ENCODE results near the gene LIX1. TPM values are rescaled to one million over a fixed set of nuclear protein-coding genes. Genes with fewer than 3 reads are reported as not detected.

LIX1 gene
- total and polyA plus RNA-seq, 2 of the 13 experiments (the other 11 are each of a cell fraction or from before 2014, with no cell fraction given), result not detected

- TF ChIP-seq ATAD3A (CRISPR knock-in tag; IDR thresholded peaks at IDR 0.05), result no peak
- TF ChIP-seq ZNF782 (CRISPR knock-in tag; IDR thresholded peaks at IDR 0.05; ENCODE audit: borderline replicate concordance), result no peak; the same call in 1 of the 2 replicates
- no peak; the same call in 1 of the 2 replicates for TF ChIP-seq EED (CRISPR knock-in tag; IDR thresholded peaks at IDR 0.05)
- peak; percentile 71 for TF ChIP-seq ZNF747 (CRISPR knock-in tag; IDR thresholded peaks at IDR 0.05; ENCODE audit: borderline replicate concordance)
- peak; percentile 78; the same call in 1 of the 2 replicates for TF ChIP-seq KIAA2018 (CRISPR knock-in tag; IDR thresholded peaks at IDR 0.05; ENCODE audit: borderline replicate concordance)
- TF ChIP-seq AKAP8 (CRISPR knock-in tag; IDR thresholded peaks at IDR 0.05), result no peak
- 0 out of 2 replicates have a peak, but pooled peaks have one; percentile 24 for TF ChIP-seq TFAP4 (IDR thresholded peaks at IDR 0.05; ENCODE audit: borderline replicate concordance, low read depth)
- peak in 1 of 2 experiments; percentile 46; a peak in 2 of 4 replicates for TF ChIP-seq KLF16 (CRISPR knock-in tag; IDR thresholded peaks at IDR 0.05)
- TF ChIP-seq NR2F2 (IDR thresholded peaks at IDR 0.05; ENCODE audit: borderline replicate concordance, low read depth), result peak; percentile 48; the same call in 1 of the 2 replicates
- TF ChIP-seq ZNF850 (CRISPR knock-in tag; conservative IDR thresholded peaks at IDR 0.05), result no peak
- TF ChIP-seq HIC2 (CRISPR knock-in tag; IDR thresholded peaks at IDR 0.05; ENCODE audit: low read depth), result no peak
- TF ChIP-seq ZNF101 (CRISPR knock-in tag; IDR thresholded peaks at IDR 0.05; ENCODE audit: borderline replicate concordance, low read depth), result no peak
- TF ChIP-seq HOXA3 (CRISPR knock-in tag; IDR thresholded peaks at IDR 0.05), result peak; percentile 76
- no peak for TF ChIP-seq MTA1 (CRISPR knock-in tag; IDR thresholded peaks at IDR 0.05; ENCODE audit: borderline replicate concordance)
Observed at GRCh38 chr5:97183100-97183929, 40.9 kb upstream of the LIX1 start, which contains the start of gene RIOK2 (continued).
